KOPT-K1 (cell line): ENCODE measurements around the gene RNASE11.

Experiments
- H3K27ac ChIP-seq: fragments of 200-600 bp; sonication (generic); 2 replicates; pipeline ENCODE4 v1.5.1; 2016; ENCODE audit warnings: antibody characterized with exemption, mild to moderate bottlenecking, low read depth, low read length; ENCODE audit not compliant: poor library complexity, severe bottlenecking
- H3K36me3 ChIP-seq: fragments of 200-600 bp; sonication (generic); 2 replicates; pipeline ENCODE4 v1.5.1; 2017; ENCODE audit warnings: antibody characterized with exemption, mild to moderate bottlenecking, low read length, moderate library complexity; ENCODE audit not compliant: insufficient read depth
- H3K9me3 ChIP-seq: fragments of 200-600 bp; sonication (generic); 2 replicates; pipeline ENCODE4 v1.5.1; 2017; ENCODE audit warnings: antibody characterized with exemption, low read length, mild to moderate bottlenecking; ENCODE audit not compliant: insufficient read depth, poor library complexity, severe bottlenecking

The RNASE11 gene

GRCh38 chr14:20587489-20588154 is at the start of gene RNASE11:
TSS of gene RNASE11 (minus strand) at chr14:20588001.
- H3K27ac ChIP-seq, result no peak within 1 kb of the TSS
- H3K36me3 ChIP-seq, result no peaks in the 10 kb centered on the region

GRCh38 chr14:20632831-20633691 is 45.3 kb upstream of the RNASE11 start:
- Histone ChIP-seq H3K9me3 (no peaks in the 10 kb centered on the region), H3K36me3 (no peaks in the 10 kb centered on the region), H3K27ac (no peak overlapping the region)

More at GRCh38 chr14:20587489-20588154, at the start of gene RNASE11:
- H3K9me3 ChIP-seq, result no peaks in the 10 kb centered on the region

GRCh38 chr14:20632448-20632830 is 44.6 kb upstream of the RNASE11 start:
- Histone ChIP-seq H3K36me3 (no peaks in the 10 kb centered on the region), H3K9me3 (no peaks in the 10 kb centered on the region), H3K27ac (no peak overlapping the region)

- Histone ChIP-seq H3K9me3 (no peaks in the 10 kb centered on the region), H3K36me3 (no peaks in the 10 kb centered on the region), H3K27ac (no peak overlapping the region)
Measured at GRCh38 chr14:20631880-20632389, 44.1 kb upstream of the RNASE11 start.

GRCh38 chr14:20631023-20631879 is 43.5 kb upstream of the RNASE11 start:
- Histone ChIP-seq H3K27ac (no peak overlapping the region), H3K9me3 (no peaks in the 10 kb centered on the region), H3K36me3 (no peaks in the 10 kb centered on the region)

- no peak overlapping the region for H3K27ac ChIP-seq
- H3K36me3 ChIP-seq, result no peaks in the 10 kb centered on the region
- H3K9me3 ChIP-seq, result peaks cover 2% of the 10 kb centered on the region
Measured at GRCh38 chr14:20630340-20631022, 42.7 kb upstream of the RNASE11 start.

GRCh38 chr14:20628063-20628854 is 40.5 kb upstream of the RNASE11 start:
- no peaks in the 10 kb centered on the region for H3K36me3 ChIP-seq
- peaks cover 16% of the 10 kb centered on the region for H3K9me3 ChIP-seq
- H3K27ac ChIP-seq, result no peak overlapping the region

- peaks cover 16% of the 10 kb centered on the region for H3K9me3 ChIP-seq
Measured at GRCh38 chr14:20627346-20628027, 39.7 kb upstream of the RNASE11 start.

GRCh38 chr14:20626274-20626673 is 38.5 kb upstream of the RNASE11 start:
- Histone ChIP-seq H3K27ac (no peak overlapping the region), H3K36me3 (no peaks in the 10 kb centered on the region), H3K9me3 (peaks cover 16% of the 10 kb centered on the region)

More at GRCh38 chr14:20627346-20628027, 39.7 kb upstream of the RNASE11 start:
- Histone ChIP-seq H3K27ac (no peak overlapping the region), H3K36me3 (no peaks in the 10 kb centered on the region)

- no peaks in the 10 kb centered on the region for H3K36me3 ChIP-seq
- no peak overlapping the region for H3K27ac ChIP-seq
- H3K9me3 ChIP-seq, result peaks cover 16% of the 10 kb centered on the region
Measured at GRCh38 chr14:20624495-20625070, 36.8 kb upstream of the RNASE11 start.

GRCh38 chr14:20623798-20624197 is 36.0 kb upstream of the RNASE11 start:
- Histone ChIP-seq H3K36me3 (no peaks in the 10 kb centered on the region), H3K9me3 (peaks cover 16% of the 10 kb centered on the region), H3K27ac (no peak overlapping the region)

- H3K9me3 ChIP-seq, result peaks cover 16% of the 10 kb centered on the region
- no peak overlapping the region for H3K27ac ChIP-seq
Measured at GRCh38 chr14:20622816-20623291, 35.1 kb upstream of the RNASE11 start.

More at GRCh38 chr14:20622816-20623291, 35.1 kb upstream of the RNASE11 start:
- H3K36me3 ChIP-seq, result no peaks in the 10 kb centered on the region
